CD1c-positive myeloid dendritic cell (primary cell): ENCODE measurements around the gene ADAMTS13.
"Not testable (repeated sequence)": the region's sequence is repeated elsewhere in the genome, so short reads cannot be mapped to it uniquely, and the experiment has no call there.

Source experiments
- DNase-seq: peaks from one replicate; pipeline ENCODE4 v3.0.0-alpha.2; 2016; ENCODE audit errors: extremely low spot score

ADAMTS13 gene

GRCh38 chr9:133425049-133425632 is 3.0 kb downstream of the ADAMTS13 start:
- no peak for DNase-seq

- no peak for DNase-seq
Measured at GRCh38 chr9:133426011-133426410, 3.8 kb downstream of the ADAMTS13 start.

GRCh38 chr9:133427658-133428348 is 5.6 kb downstream of the ADAMTS13 start:
- no peak for DNase-seq

- DNase-seq = no peak
Measured at GRCh38 chr9:133428617-133429101, 6.5 kb downstream of the ADAMTS13 start.

GRCh38 chr9:133429214-133429613 is 7.0 kb downstream of the ADAMTS13 start:
- no peak for DNase-seq

- DNase-seq = no peak
Measured at GRCh38 chr9:133429641-133430161, 7.5 kb downstream of the ADAMTS13 start.

GRCh38 chr9:133430244-133430643 is 8.1 kb downstream of the ADAMTS13 start:
- no peak for DNase-seq

- no peak for DNase-seq
Measured at GRCh38 chr9:133433351-133433843, 11.2 kb downstream of the ADAMTS13 start.

- DNase-seq = no peak
Measured at GRCh38 chr9:133436681-133437080, 14.5 kb downstream of the ADAMTS13 start.

GRCh38 chr9:133437753-133438531 is 15.8 kb downstream of the ADAMTS13 start:
- DNase-seq = no peak

GRCh38 chr9:133439337-133439736 is 17.2 kb downstream of the ADAMTS13 start:
- no peak for DNase-seq

GRCh38 chr9:133440874-133441273 is 18.7 kb downstream of the ADAMTS13 start:
- no peak for DNase-seq

GRCh38 chr9:133441571-133441970 is 19.4 kb downstream of the ADAMTS13 start:
- no peak for DNase-seq

GRCh38 chr9:133443248-133443647 is 21.1 kb downstream of the ADAMTS13 start:
- no peak for DNase-seq

GRCh38 chr9:133443982-133444381 is 21.8 kb downstream of the ADAMTS13 start:
- DNase-seq = no peak

GRCh38 chr9:133445293-133445969 is 23.3 kb downstream of the ADAMTS13 start:
- no peak for DNase-seq

GRCh38 chr9:133448487-133448972 is 26.4 kb downstream of the ADAMTS13 start:
- DNase-seq = no peak

- DNase-seq = no peak
Measured at GRCh38 chr9:133449760-133450159, 27.6 kb downstream of the ADAMTS13 start.

- DNase-seq = not testable (repeated sequence)
Measured at GRCh38 chr9:133451865-133452264, 29.7 kb downstream of the ADAMTS13 start.

GRCh38 chr9:133452562-133452961 is 30.4 kb downstream of the ADAMTS13 start:
- no peak for DNase-seq

- DNase-seq = no peak
Measured at GRCh38 chr9:133453651-133454050, 31.5 kb downstream of the ADAMTS13 start.

- DNase-seq = no peak
Measured at GRCh38 chr9:133454325-133454724, 32.2 kb downstream of the ADAMTS13 start.
